ENCODE measurements around the gene PINK1.
"Not testable (repeated sequence)": the region's sequence is repeated elsewhere in the genome, so short reads cannot be mapped to it uniquely, and the experiment has no call there.

PINK1 gene

DNA sequence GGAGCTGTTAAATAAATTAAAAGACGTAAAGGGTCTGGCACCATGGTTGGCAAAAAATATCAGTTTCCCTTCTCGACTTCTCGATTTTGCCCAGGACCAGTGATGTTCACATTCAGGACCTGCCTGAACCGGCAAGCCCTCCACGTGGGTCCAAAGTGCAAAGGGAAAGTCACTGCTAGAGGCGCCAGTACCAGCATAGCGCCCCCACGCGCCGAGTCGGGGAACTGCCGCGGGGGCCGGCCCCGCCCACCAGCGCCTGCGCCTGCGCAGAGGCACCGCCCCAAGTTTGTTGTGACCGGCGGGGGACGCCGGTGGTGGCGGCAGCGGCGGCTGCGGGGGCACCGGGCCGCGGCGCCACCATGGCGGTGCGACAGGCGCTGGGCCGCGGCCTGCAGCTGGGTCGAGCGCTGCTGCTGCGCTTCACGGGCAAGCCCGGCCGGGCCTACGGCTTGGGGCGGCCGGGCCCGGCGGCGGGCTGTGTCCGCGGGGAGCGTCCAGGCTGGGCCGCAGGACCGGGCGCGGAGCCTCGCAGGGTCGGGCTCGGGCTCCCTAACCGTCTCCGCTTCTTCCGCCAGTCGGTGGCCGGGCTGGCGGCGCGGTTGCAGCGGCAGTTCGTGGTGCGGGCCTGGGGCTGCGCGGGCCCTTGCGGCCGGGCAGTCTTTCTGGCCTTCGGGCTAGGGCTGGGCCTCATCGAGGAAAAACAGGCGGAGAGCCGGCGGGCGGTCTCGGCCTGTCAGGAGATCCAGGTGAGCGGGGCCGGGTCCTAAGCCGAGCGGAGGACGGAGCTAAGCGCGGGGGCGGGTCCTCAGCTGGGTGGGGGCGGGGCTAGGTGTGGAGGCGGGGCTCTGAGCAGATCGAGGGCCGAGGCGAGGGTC is at the start of gene PINK1:
Gene PINK1 (plus strand): TSS at position 269 of the 875 bp plus-strand sequence. CDS start 91 bp downstream, at position 360.
- DNase-seq (ENCODE audit: low spot score): peak; percentile 75

GRCh38 chr1:20584890-20585289 is 48.4 kb upstream of the PINK1 start:
- no peak for DNase-seq (ENCODE audit: low spot score)

GRCh38 chr1:20586953-20587660 is 46.2 kb upstream of the PINK1 start:
- no peak for DNase-seq (ENCODE audit: low spot score)

DNA sequence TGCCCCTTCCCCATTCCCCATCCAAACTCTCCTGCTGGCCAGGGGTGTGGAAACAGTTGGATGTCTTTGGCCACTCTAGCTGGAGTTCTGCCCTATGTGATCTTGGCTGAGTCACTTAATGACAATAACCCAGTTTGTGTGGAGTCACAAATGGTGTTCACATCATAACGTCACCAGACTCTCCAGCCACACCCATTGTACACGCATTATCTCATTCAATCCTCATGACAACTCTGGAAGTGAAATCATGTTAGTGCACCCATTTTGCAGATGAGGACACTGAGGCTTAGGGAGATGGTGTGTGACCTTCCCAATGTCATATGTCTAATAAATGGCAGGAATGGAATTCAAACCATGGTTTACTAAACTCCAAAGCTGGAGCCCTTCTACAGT is 45.6 kb upstream of the PINK1 start:
- peak; percentile 68 for DNase-seq (ENCODE audit: low spot score)

DNA sequence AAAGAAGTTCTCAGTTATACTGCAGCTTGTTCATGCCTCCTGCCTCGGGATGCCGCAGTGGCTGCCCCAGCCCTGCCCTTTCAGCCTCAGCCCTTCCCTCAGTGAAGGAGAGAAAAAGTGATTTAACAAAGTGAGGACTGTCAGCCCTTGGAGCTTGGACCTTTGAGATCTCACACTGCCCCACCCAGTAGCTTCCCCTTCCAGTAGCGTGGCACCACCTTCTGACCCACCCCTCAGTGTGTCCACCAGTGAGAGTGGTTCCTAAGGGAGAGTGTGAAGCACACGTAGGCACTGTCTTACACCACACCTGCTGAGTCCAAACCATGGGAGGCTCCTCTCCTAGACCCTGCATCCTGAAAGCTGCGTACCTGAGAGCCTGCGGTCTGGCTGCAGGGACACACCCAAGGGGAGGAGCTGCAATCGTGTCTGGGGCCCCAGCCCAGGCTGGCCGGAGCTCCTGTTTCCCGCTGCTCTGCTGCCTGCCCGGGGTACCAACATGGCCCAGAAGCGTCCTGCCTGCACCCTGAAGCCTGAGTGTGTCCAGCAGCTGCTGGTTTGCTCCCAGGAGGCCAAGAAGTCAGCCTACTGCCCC is 44.5 kb upstream of the PINK1 start, which contains the start of gene CDA:
Gene CDA (plus strand): TSS at position 464 of the 592 bp plus-strand sequence. CDS start 33 bp downstream, at position 497.
- DNase-seq (ENCODE audit: low spot score): no peak

DNA sequence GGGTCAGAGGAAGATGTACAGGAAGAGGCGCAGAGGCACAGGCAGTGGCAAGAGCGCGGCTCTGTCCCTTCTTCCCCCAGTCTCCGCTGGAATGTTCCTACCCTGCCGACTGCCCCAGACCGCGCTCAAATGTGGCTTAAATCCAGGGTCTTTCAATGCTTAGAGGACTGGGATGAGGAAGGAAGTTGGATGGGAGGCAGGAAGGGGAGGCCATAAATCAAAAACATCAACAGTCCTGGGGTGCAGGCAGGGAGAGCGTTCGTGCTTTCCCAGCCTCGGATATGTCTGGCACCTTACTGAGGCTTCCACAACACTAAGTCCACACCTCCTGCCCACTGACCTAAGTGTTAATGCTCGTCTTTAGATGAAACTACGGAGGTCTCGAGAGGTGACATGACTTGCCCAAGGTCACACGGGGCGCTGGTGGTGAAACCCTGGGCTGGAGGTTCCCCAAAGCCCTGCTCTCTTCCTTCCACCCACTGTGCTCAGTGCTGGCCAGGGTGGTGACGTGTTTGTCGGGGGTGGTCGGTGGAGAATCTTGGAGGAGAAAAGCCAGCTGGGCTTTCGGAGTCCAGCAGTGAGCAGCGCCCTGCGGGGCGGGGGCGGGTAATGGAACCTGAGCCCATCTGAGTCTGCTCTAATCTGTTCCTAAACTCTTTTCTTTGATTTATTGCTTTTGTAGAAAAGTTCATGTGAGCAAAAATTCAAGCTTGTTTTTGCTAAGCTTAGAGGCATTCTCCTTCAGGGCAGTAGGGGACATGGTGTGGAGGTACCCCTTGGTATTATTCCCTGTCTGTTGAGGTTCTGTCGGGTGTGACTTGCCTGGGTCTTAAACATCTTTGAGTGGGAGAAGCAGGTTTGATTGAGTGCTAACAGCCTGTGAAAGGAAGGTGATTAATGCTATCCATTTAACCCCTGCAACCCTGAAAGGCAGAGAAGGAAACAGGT is 43.7 kb upstream of the PINK1 start:
- DNase-seq (ENCODE audit: low spot score): no peak

DNA sequence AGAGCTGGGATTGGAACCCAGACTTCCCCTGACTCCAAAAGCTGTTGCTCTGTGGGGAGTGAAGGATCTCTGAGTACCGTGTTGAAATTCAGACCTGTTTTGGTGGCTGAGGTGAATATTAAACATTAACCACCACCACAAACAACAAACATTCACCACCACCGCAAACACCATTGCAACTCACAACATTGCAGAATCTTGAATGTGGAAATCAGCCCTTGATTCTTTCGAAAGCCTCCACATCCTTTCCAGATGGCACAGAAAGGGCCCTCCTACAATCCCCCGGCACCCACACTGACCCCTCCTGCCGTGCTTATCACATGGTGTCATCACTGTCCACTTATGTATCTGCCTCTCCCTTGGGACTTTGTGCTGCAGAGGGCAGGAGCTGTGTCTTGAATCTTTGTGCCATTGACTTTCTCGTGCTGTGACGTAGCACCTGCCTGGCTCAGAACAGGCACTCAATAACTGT is 42.9 kb upstream of the PINK1 start:
- no peak for DNase-seq (ENCODE audit: low spot score)

DNA sequence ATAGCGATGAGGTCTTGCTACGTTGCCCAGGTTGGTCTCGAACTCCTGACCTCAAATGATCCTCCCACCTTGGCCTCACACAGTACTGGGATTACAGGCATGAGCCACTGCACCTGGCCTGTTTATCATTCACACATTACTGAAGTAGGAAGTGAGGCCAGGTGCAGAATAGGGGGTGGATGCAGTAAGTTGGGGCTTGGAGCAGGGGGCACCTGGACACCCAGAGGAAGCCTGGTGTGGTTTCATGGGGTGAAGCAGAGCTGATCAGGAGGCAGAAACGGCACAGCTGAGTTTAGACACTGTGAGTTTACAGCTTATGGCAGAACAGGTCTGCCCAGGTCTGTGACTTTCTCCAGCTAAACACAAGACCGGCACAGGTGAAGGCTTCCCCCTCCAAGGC is 39.5 kb upstream of the PINK1 start:
- no peak for DNase-seq (ENCODE audit: low spot score)

DNA sequence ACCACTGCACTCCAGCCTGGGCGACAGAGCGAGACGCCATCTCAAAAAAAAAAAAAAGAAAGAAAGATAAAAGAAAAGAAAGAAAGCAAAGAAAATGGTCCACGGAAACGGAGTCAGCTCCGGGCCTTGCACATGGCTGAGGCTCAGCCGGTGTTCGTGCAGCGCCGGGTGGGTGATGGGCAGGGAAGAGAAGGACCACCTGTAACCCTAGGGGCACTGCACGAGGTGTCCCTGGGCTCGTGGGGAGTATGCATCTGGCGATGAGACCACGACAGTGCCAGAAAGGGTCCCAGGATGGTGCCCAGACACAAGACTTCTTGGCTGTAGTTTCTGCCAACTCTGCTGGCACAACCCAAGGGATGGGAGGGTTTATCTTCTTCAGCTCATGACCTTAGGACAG is 38.5 kb upstream of the PINK1 start:
- DNase-seq (ENCODE audit: low spot score): no peak

- no peak for DNase-seq (ENCODE audit: low spot score)
These were observed 37.2 kb upstream of the PINK1 start for GRCh38 chr1:20596106-20596505.

DNA sequence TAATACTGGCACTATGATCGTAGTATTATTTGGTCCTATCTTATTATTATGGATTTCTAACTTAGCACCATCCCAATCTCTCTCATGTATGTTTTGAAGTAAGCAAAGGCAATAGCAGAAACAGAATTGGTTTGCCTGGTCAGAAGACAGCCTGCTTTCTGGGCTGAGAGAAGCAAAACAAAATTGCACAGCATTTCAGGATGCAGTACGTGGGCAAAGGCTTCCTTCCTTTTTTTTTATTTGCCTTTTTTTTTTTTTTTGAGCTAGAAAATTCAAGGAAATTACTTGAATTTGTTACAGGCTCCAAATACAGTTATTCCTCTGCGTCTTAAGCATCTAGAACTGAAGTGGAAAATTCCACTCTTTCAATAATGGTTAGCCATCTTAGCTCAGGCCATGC is 35.6 kb upstream of the PINK1 start:
- no peak for DNase-seq (ENCODE audit: low spot score)

GRCh38 chr1:20600156-20600555 is 33.1 kb upstream of the PINK1 start:
- DNase-seq (ENCODE audit: low spot score): no peak

GRCh38 chr1:20601129-20601825 is 32.0 kb upstream of the PINK1 start:
- DNase-seq (ENCODE audit: low spot score): no peak

DNA sequence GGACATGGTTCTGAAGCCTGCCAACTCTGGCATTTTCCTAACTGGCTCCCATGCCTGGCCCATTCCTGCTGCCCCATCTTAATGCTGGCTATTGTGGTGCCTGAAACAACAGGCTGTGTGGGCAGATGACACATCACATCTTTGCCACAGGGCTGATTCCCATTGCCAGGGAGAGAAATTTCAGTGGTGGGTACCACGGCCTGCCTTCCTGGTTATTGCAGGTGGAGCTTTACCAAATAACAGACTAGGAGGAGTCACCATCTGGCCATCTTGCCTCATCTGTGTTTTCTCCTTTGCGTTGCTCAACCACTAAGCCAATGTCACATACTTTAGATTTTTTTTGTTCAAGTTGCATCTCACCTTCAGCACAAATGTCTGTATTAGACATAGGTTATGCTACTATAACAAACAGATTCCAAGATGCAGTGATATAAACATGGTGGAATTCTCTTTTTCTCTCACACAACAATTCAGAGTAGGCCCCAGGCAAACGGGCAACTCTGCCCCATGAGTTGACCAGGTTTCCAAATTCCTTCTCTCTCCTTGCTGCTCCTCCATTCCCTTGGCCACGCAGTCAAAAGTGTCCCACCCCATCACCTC is 30.3 kb upstream of the PINK1 start:
- no peak for DNase-seq (ENCODE audit: low spot score)

- peak; percentile 72 for DNase-seq (ENCODE audit: low spot score)
These were observed 29.5 kb upstream of the PINK1 start for GRCh38 chr1:20603504-20604464.

- DNase-seq (ENCODE audit: low spot score): no peak
These were observed 28.6 kb upstream of the PINK1 start for GRCh38 chr1:20604678-20605077.

GRCh38 chr1:20606801-20607570 is 26.3 kb upstream of the PINK1 start:
- DNase-seq (ENCODE audit: low spot score): not testable (repeated sequence)

GRCh38 chr1:20609541-20609940 is 23.7 kb upstream of the PINK1 start:
- no peak for DNase-seq (ENCODE audit: low spot score)
